NCI-H2081 treated with DMSO at 0.1 percent for 48 hours (cell line): Measurements from ENCODE around the gene TRIM24.

Experiments used
- DNase-seq: peaks from one replicate; lab custom pipeline; 2025; lab: John Stamatoyannopoulos, UW

Gene TRIM24

DNA sequence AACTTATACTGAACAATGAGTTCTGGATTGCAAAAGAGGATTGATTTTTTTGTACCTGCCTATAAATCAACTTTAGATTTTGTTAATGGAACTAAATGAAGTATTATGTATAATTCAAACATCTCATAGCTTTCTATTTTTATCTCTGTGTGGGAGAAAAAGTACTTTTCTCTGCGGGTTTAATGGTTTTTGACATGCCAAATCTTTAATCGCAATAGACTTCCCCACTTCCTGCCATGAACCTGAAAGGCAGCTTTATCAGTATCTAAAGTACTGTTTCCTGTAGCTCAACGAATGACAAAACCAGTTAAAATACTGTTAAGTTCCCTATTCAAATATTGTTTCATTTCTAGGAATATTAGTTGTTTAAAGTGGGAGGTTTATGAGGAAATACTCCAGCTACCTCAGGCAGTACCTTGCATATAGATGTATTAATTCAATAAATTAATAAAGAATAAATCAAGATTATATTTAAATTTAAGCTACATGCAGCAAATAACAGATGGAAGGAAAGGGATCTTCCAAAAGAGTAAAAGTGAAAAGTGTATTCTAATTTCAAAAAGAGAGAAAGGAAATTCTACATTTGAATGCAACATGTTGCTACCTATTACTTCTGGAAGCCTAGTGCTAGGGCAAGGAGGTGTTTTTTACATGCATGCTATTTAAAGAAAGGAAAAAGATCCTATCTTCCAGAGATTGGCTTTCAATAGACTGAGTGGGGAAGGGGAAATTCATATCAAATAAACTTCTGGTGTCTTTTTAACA, 165.2 kb downstream of the TRIM24 start:
- no peak for DNase-seq

DNA sequence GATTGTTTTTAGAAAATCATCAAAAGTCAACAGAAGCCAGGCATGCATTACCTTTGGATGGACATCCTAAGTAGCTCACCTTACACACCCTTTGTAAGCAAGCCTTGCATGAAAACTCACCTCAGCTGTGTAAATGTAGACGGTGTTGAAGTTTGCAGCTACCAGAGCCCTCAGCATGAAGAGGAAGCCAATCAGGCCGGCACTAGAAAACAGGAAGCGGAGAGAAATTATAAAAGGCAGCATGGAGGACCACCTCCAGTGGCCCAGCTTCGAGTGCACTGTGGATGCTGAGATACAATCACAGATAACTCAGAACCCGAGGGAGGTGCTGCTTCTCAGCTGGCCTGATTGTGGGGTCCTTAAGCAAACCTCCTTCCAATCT, 165.8 kb downstream of the TRIM24 start:
- peak; percentile 3 for DNase-seq

DNA sequence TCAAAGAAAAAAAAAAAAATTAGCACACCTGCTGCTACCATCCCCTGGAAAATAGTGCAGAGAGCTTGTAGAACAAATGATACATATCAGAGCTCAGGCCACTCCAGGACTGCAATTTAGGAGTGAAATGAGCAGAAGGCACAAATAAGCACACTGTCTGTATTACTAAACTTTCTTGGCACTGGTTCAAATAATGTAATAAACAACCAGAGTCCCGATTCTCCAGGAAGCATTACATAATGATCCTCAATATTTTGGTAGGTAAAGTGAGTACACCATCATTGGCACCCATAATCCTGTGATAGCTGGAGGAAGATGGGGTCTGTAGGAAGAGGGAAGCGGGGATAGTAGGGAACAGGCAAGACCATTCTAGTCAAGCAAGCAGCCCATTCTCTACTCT, 166.8 kb downstream of the TRIM24 start:
- no peak for DNase-seq

DNA sequence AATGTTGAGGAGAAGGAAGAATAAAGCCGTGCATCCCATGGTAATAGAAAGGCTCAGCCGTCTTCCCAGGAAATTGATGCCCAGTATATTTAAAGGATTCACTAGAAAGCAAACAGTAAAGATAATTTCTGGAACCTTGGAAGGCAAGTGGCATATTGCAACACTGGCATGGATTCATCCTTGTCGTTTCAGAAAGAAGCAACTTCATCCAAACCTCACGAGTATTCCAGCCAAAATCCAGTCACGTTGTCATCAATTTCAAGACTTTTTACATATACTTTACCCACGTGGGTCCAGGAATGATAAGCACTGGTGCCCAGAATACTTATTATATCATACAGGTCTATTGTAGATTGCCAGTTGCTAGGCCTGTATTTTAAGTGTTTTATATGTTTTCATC, 167.3 kb downstream of the TRIM24 start:
- DNase-seq: no peak

DNA sequence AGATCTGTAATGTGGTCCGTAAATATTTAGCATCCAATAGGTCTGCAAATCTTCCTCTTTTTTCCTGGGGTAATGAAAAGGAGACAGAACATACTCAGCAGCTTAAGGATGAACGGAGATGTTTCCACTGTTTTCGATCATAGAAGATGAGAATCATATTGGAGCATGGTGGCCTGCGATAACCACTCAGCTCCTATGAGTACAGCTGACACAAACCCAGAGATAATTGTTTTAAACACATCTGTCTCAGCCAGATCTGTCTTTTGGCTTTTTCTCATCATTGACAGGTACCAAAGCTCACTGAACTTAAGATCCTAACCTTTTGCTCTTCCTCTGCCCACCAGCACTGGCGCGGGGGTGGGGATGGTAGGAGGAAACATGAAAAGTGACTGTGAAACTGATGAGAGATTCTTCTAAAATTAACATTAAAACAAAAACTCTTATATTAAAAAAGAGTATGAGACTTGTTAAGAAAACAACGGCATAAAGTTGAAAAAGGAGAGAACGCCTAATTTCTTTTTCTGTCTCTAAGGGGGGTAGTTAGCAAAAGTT, 170.1 kb downstream of the TRIM24 start:
- DNase-seq: no peak

DNA sequence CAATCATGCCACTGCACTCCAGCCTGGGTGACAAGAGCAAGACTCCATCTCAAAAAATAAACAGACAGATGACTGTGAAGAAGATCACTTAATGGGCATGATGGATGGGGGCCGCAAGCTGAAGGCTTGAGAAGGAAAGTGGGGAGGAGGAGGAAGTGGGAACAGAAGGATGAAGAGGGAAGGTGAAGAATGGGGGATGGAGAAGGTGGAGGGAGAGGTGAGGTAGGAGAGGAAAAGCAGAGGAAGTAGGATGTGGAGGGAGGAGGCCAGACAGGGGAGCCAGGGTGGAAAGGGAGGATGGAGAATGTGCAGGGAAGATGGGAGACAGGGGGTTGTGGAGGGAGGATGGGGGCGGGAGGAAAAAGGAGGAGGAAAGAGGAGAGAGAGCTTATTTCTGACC, 172.3 kb downstream of the TRIM24 start:
- DNase-seq: no peak

DNA sequence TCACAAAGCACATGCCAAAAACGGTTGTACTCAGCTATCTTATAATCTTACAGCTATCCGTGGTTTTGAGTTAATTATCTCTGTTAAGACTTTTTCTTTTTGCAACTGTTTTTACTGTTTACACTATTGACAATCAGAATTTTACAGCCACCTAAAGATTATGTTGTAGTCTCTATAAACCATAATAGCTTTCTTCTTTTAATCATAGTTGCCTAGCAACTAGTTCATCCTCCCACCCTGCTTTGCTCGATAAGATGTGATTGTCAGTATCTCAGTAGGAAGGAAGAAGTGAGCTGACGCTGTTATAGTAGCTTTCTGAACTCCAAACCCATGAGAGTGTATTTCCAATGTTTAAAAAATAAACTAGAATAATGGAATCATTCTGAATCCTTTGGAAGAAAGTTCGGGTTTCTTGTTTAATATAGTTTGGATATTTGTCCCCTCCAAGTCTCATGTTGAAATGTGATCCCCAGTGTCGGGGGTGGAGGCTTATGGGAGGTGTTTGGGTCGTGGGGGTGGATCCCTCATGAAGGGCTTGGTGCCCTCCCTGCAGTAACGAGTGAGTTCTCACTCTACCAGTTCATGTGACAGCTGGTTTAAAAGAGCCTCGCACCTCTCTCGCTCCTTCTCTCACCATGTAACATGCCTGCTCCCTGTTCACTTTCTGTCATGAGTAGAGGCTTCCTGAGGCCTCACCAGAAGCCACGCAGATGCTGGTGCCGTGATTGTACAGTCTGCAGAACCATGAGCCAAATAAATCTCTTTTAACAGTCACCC, 173.0 kb downstream of the TRIM24 start:
- DNase-seq: no peak
